Measurements from ENCODE around the gene FABP6.

Gene FABP6

DNA sequence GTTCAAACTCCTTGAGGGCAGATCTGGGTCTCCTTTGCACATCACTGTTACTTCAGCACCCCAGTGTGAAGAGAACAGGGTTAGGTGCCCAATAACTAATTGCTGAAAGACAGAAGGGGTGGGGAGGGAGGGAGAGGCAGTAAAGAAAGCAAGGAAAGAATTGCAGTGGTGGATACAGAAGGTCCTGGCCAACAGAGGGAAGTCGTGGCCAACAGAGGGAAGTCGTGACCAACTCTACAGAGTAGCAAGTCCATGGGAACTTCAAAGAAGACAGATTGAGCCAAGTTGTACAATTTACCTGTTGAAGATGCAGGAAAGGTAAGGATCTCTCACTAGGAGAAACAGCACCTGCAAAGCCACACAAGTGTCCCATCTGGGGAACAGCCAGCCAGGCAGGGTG is 56.0 kb downstream of the FABP6 start:
- no peak for DNase-seq (ENCODE audit: low read depth)
- TF ChIP-seq, protein P1, sequence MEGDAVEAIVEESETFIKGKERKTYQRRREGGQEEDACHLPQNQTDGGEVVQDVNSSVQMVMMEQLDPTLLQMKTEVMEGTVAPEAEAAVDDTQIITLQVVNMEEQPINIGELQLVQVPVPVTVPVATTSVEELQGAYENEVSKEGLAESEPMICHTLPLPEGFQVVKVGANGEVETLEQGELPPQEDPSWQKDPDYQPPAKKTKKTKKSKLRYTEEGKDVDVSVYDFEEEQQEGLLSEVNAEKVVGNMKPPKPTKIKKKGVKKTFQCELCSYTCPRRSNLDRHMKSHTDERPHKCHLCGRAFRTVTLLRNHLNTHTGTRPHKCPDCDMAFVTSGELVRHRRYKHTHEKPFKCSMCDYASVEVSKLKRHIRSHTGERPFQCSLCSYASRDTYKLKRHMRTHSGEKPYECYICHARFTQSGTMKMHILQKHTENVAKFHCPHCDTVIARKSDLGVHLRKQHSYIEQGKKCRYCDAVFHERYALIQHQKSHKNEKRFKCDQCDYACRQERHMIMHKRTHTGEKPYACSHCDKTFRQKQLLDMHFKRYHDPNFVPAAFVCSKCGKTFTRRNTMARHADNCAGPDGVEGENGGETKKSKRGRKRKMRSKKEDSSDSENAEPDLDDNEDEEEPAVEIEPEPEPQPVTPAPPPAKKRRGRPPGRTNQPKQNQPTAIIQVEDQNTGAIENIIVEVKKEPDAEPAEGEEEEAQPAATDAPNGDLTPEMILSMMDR (IDR thresholded peaks at IDR 0.05; ENCODE audit: control insufficient read depth, insufficient read depth, low read depth, low read length, missing control alignments): no peak
- no peak overlapping the region for H3K4me3 ChIP-seq (ENCODE audit: control insufficient read depth, low read depth, low read length)

DNA sequence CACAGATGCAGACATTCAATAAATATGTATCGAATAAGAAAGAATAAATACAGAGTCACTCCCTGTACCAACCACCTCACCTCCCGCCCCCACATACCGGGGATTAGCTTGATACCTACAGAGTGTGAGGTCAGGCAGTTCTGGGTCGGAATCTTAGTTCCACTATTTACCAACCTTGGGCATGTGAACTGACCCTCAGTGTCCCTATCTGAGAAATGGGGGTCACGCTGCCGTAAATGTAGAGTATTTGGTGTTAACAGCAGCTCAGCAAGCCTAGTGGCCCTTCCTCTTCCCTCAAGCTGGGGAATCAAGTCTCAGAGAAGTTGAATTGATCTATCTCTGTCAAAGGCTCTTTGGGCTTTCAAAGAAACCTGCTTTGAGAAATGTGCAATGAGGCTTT is 57.6 kb downstream of the FABP6 start:
- TF ChIP-seq, protein P1 (IDR thresholded peaks at IDR 0.05; ENCODE audit: control insufficient read depth, insufficient read depth, low read depth, low read length, missing control alignments): no peak
- DNase-seq (ENCODE audit: low read depth): no peak
- H3K4me3 ChIP-seq (ENCODE audit: control insufficient read depth, low read depth, low read length): no peak overlapping the region

DNA sequence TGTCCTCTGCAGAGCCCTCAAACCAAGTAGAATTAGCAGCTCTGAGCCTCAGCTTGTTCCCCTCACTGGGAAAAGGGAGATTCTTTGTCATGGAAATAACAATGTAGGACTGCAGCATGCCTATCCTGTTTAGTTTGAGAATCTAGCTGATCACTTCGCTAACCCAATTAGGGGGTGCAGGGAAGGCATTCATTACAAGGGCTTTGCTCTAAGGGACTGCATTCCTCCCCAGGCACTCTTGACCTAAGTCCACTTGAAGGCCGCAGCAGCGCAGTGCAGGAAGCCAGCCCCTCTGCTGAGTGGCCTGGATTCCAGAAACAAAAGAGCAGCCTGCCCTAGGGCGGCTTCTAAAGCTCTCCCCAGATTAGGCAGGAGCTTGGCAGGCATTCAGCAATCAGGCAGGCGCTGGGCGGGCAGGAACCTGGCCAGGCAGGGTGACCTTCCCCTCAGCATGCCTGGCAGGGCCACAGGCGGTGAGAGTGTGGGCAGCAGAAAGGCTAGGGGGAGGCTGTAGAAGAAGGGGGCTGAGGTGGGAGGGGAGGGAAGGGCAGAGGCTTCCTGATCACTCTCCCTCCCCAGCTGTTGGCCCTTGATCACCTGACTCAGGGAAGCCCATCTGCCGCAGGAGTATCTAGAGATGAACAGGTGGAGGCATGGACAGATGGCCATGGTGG is 58.2 kb downstream of the FABP6 start:
- no peak overlapping the region for H3K4me3 ChIP-seq (ENCODE audit: control insufficient read depth, low read depth, low read length)
- TF ChIP-seq, protein P1 (IDR thresholded peaks at IDR 0.05; ENCODE audit: control insufficient read depth, insufficient read depth, low read depth, low read length, missing control alignments): no peak
- no peak for DNase-seq (ENCODE audit: low read depth)

All from AG09309 (cell line).